HG03175 (cell line): ENCODE data around the gene DYNC1LI1.
A peak's percentile ranks its signal among the peaks of the same experiment; 100 is the strongest.

Experiments used
- ATAC-seq: cut with Tn5 transposase; IDR thresholded peaks from one replicate; pipeline ENCODE4 v1.9.1; 2021; ENCODE audit warnings: mild to moderate bottlenecking, moderate library complexity; ENCODE audit not compliant: unreplicated experiment

Gene DYNC1LI1

GRCh38 chr3:32493437-32494414 lies 76.9 kb downstream of the DYNC1LI1 start:
- ATAC-seq = peak; percentile 66

DNA sequence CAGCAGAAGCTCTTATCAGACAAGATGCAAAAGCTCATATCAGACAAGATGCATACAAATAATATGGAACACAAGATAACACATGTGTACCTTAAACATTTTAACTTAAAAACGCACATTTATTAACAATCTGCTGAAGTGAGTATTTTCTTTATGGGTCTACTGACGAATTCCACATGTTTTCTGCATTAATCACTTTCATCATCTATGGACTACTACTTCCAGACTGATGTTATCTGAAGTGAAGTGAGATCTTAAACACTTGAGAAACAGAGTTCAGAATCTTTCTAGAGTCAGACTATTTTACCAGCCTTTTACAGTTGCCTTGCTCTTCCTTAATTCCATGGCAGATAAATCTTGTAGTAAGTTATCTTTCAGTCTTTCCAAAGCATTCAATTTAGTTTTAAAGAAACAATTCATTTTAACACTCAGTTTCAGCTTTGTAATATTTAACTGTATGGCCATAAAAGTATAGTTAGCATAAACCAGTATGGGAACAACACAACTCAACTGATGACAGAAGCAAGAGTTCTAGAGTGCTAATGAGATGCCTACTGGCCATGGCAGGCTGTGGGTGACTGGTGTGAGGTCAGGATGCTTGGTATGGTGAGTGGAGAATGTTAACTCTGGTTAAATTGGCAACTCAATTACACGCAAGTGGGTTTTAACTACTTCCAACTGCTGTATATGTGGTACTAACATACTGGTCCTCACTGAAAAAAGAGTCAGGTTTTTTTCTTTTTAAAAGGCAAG lies 77.8 kb downstream of the DYNC1LI1 start:
- ATAC-seq = no peak

DNA sequence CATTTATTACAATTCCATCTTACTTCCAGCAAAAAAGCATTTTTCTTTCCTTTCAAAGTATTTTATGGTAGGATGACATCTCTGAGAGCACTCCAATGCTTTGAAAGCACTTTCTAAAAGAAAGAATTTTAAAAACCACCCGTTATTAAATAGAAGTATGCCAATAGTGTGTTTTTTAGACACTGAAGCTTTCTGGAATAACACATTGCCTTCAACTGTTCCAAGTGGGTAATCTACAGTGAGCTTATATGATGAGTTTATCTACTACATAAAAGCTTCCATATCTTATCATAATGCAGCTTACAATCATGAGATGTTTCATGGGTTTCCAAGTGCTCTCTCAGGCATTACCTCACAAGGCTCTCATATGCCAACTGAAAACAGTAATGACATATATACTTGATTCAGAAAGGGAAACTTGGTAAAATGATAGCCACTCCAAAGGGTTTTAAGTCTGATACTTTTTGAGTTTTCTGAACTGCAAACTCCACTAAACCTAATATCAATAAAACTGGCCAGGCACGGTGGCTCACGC lies 82.1 kb downstream of the DYNC1LI1 start:
- ATAC-seq = no peak

DNA sequence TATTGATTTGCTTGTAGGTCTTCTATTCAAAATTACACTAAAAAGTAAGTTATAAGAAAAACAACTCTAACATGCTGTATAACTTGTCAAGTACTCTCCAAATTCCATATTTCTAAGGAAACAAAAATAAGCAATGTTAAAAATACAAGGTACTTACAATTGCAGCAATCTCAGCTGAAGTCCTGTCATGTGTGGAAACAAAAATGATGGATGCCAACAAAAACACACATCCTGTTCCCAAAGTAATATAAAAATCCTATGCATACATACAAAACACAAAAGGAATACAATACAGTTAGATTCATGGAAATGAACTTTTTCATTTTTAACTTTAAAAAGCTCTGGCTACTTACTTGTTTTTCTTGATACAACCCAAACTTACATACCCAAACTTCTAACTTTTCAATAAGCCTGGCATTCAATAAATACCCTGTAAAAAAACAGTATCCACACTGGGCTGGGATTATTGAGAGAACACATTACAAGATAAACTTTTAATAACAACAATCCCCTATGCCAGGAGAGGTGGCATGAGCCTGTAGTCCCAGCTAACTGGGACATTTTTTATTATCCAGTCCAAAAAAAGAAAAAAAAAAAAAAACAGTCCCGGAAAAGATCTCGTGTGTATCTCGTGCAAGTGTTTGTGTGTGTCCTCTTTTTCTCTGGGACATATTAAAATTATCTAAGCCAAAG lies 82.7 kb downstream of the DYNC1LI1 start:
- no peak for ATAC-seq

GRCh38 chr3:32484436-32484835 lies 86.2 kb downstream of the DYNC1LI1 start:
- no peak for ATAC-seq

DNA sequence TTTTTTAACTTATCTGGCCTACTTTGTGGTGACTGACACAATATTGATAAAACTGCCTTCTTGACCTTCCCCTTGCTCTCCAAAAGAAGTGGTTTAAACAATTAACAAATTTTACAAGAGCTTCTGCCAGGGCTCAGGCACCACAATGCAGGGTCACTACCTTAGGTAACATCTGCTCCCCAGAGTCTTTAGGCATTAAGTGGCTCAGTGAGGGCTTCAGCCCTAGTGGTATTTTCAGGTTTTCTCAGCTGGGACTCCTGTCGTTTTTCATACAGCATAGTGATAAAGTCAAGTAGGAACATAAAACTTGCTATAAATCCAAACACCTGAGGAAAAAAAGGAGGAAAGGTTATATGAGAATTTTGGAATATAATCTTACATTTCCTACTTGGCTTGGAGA lies 86.9 kb downstream of the DYNC1LI1 start:
- no peak for ATAC-seq

DNA sequence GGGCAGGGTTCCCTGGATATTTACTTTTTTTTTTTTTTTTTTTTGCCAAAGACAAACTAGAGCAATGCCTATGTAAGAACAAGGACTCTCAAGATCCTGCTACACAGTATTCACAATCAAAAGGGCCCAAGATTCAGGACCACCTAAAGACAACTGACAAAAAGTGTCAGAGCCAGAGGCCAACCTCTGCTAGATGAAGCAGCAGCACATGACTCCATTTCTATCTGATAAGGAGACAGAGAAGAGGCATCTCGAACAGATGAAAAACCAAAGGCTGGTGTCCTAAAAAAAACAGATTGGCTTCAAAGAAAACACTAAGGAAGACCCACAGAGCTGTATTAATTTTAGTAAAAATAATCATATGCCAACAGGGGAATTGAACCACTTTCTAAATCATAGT lies 88.0 kb downstream of the DYNC1LI1 start:
- ATAC-seq = no peak

DNA sequence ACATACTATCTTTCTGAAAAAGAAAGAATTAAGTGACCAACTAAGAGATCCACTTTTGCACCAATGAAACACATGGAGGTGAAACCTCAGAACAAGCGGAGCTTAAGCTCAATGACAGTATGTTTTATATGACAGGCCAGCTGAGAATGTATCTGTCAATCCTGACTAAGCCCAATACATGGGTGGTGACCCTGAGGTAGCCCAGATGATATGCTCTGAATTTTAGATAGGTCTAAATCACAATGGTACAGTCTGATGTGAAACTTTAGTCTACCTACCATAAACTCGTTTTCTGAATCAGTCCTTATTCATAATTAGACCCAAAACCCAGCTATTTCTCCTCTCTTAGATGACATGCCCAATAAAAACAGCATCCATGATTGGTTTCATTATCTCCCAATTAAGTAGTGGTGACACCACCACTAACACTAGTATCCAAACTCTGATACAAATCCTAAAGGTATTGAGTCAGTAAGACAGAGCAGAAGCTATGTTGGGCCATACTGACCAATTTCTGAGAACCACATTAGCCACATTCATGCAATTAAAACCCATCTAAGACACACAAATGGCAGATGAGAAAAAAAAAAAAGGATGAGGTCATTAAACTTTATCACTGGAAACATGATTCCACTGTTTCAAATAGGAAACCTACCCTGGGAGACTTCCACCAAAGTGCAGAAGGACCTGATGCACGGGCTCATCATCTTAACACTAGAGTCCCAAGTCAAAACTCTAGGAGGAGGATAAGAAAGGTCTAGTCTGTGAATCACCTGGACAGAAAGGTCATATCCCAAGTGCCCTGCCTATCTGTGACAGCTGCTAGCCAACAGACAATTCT lies 88.6 kb downstream of the DYNC1LI1 start:
- no peak for ATAC-seq

- ATAC-seq = no peak
These were observed 90.1 kb downstream of the DYNC1LI1 start for GRCh38 chr3:32480604-32481003.
